HG02981 (cell line): ENCODE results near the gene CACNA1C.

ENCODE experiments used
- ATAC-seq: cut with Tn5 transposase; IDR thresholded peaks from one replicate; pipeline ENCODE4 v1.9.1; 2021; ENCODE audit warnings: mild to moderate bottlenecking, moderate library complexity; ENCODE audit not compliant: unreplicated experiment

The CACNA1C gene

DNA sequence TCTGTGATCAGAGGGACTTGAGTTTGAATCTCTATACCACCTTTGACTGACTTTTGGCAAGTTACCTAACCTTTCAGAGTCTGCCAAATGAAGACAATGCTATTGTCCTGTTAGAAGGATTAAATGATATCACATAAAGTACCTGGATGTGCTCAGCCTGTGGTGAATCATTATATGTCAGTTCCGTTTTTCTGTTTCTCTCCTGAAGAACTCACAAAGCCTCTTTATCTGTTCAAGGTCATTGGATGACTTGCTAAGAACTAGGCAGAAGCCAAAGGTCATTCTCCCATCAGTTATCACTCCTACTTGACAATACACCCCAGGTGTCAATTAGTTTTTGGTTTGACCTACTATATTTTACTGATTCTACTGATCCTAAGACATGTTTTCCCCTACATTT lies 174.6 kb downstream of the CACNA1C start:
- no peak for ATAC-seq

DNA sequence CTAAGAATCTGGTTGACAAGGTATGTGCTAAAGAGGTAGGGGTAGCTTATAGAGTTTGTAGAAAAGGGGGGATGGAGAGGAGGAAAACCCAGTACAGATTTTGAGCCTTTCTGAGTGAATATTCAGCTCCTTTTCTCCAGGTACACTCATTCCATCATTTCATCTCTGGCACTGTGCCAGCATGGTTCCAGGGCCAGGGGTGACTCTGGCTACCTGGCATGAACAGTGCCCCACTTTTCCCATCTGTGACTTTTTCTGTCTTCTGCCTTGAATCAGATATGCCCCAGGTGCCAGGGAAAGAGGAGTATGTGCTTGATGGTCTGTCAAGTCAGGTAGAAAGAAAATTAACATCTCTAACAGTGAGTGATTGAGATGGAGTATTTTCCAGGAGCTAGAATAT lies 175.7 kb downstream of the CACNA1C start:
- no peak for ATAC-seq

DNA sequence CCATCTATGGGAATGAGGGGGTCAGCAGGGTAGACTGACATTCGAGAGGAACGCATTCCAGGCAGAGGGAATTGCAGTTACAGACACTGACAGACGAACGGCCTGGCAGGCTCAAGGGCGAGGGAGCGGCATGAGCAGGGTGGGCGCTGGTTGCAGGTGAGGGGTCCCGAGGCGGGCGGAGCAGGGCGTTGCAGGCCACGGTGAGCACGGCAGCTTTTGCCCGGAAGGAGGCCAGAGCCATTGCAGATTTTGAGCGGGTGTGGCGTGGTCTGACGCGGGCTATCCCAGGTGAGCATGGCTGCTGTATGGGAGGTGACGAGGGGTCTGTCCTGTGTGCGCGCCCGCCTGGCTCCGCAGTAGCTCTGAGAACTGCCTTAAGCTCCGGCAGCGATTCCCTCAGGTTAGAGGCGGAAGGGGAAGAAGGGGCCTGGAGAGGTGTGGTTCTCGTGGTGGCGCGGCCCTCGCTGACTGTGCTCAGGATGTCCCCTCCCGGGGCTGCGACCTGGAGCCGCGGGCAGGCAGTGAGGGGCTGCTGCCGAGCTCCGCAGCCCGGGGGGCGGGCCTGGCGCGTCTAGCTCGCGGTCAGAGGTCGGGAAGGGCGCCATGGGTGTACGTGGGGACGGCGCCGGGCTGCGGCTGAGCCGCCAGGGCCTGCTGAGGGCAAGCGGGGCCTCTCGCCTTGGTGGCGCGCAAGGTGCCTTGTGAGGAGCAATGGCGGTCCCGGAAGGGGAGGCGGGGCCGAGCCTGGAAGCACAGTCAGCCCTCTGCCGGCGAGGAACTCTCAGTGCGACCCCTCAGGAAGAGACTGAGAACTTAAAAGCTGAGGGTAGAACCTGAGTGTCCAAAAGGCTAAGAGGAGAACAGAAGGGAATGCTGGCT lies 177.1 kb downstream of the CACNA1C start:
- no peak for ATAC-seq

DNA sequence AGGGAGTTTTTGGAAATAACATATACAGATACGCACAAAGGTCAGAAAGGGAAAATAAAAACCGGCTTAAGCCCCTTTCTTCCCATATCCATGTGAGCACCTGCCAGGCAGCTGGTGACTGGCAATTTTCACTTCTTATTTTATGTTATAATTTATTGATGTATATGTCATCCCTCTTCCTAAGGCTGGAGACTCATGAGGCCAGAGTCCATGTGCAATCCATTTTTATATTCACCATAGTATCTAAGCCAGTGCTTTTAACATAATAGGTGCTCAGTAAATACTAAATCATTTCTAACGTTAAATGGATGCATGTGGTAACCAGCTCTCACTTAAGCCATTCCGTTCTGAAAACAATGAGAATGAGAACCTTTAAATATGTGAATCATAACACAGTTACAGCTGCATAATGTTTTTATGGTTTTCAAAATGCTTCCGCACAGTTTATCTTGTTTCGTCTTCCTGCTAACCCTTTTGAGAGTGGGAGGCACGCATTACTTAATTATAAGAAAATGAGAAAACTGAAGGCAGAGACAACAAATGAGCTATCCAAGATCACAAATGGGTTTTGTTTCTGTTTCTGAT lies 178.3 kb downstream of the CACNA1C start:
- no peak for ATAC-seq

DNA sequence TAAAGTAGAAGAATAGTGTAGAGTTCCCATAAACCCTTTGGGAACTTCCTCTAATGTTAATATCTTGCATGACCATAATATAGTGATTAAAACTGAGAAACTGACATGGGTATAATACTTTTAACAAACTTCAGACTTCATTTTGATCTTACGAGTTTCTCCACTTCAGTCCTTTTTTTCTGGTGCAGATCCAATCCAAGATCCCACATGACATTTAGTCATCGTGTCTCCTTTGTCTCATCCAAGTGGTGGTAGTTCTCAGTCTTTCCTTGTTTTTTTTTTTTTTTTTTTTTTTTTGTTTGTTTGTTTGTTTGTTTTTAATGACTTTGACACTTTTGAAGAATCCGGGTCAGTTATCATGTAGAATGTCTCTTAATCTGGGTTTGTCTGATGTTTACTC lies 179.2 kb downstream of the CACNA1C start:
- no peak for ATAC-seq

DNA sequence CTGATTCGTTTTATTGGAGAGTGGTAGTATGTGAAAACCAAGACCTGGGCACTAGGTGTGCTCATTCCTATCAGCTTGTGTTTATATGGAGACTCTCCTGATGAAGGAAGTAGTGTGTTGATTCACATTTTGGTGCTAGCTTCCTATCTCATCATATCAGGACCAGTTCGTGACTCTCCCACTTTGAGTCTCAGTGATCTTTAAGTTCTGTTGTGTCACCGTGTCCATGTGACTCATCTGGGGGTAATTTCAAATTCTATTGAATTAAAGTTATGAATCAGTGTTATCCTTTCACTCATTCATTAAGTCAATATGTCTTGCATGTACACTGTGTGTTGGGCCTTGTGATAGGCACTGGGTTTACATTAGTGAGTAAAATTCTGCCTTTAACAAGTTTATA lies 180.2 kb downstream of the CACNA1C start:
- ATAC-seq: no peak

DNA sequence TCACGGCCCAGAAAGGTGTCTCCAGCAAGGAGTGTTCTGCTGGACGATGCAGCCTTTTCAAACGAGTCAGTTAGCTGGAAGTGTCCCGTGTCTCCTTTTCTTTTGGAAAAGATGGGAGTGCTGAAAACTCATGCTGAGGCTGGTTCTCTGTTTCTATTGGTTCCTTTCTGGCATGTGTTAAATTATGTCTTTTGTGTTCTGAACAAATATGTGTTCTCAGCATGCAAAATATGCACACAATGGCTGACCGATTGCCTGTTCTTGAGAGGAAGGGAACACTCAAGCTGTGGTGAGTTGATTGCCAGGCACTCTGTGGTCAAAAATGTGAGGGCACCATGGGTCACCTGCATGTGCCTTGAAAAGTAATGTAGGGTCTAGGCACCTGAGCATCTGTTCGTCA lies 181.3 kb downstream of the CACNA1C start:
- ATAC-seq: no peak

DNA sequence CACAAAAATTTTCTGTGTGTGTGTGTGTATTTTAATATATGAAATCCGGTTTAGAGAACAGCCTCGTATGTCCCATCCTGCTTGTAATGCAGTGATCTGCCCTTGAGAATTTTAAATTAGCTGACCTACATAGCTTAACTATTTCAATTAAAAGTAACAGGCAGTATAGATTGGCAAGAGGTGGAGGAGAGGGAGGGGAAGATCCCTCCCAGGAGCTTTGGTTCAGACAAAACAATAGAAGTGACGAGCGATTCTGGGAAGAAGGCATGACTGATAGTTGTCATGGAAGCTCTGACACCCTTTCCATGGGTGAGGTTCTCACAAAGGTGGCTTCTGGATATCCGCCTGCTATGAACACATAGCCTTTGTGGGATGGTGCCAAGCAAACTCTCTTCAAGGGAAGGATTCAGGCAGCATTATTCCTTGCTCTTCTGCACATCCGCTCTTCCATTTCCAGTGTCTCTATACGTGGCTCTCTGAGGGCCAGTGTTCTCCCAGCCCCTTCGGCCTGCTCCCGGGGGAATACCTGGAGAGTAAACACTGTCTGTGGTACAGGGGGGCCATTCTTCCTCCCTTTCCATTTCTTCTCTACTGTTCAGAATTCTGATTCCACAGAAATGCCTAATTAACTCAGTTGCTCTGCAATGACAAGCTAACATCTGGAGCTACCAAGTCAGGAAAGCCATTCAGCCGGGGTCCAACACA lies 182.0 kb downstream of the CACNA1C start:
- no peak for ATAC-seq

DNA sequence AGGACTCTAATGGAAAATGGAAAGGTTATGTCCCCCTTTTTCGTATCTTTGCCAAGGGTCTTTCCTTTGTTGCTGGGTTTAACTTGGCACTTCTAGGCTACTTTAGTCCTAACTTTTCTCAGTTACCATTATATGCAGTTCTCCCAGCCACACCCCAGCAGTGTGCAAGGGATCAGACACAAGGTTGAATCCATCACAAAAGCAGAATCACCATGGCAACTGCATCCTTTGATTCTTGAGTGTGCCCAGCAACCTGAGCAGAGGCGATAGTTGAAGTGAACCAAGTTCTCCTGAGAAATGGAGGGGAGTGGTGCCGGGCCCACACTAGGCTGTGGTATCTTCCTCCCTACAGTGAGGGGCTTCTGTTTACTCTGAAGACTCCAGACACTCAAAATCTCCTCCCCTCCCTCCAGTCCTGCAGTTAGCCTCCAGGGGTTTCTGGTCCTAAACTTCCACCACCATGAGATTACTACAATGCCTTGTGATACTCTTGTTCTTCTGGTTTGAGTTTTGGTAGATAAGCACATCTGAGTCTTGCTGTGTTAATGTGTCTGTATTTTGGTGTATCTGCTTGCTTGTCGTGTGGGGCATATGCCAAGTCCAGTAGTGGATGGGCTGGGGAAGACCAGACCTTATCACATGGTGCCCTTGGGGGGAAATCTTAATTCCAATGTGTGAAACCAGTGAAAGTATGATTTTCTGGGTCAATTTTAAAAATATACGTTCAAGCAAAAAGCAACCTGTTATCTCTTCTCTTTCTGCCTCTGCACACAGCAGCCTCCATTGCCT lies 183.9 kb downstream of the CACNA1C start:
- ATAC-seq: no peak

DNA sequence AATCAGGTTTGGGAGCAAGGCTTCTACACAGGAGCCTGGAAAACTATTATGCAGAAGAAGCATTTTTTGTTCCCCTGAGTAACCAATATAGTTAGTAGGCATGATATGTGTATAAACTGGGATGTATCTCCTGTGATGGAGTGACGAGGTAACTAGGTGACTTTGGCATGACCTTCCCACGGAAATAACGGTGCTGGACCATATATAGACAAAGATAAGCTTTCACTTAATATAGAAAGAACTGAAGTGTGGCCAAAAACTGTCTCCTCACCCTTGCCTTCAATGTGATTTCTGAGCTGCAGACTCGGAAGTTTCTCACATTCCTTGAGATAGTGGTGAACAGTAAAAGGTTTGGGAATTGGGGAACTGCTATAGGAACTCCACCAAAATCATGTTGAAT lies 185.3 kb downstream of the CACNA1C start:
- ATAC-seq: no peak

DNA sequence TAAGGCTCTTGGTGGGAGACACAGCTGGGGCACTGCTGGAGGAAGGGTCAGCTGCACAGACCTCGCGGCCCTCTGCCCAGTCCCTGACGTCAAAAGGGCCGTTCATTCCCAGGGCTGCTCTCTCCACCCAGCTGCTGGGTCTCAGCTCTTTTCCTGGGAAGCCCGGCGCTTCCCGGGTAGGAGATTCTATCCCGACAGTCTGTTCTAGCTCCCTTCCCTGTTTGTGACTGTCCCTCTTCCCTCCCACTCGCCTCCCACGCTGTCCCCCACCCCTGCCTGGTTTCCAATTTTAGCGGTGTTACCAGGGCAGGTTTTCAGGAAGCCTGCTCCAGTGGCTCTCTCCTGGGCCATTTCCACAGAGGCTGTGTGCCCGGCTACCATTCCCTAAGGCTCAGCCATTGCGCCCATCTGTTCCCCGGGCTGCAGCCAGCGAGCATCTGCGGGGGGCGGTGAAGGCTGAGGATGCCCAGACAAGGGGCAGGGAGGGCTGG lies 186.6 kb downstream of the CACNA1C start:
- ATAC-seq: no peak

DNA sequence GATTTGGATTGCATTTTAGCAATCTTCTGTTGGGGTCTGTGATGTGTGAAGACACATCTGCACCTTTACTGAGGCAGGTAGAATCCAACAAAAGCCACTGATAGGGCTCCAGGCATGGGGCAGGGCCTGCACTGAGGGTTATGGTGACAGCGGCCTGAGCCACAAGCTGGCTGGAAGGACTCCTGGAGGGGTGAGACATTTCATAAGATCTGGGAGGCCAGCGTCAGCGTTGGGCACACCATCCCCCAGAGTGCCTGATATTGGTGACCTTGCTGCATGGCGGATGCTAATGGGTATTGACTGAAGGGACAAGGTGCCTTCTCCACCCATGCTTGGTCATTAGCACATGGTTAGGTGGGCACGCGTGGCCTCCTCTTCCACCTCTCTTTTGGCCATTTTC lies 187.6 kb downstream of the CACNA1C start:
- no peak for ATAC-seq

DNA sequence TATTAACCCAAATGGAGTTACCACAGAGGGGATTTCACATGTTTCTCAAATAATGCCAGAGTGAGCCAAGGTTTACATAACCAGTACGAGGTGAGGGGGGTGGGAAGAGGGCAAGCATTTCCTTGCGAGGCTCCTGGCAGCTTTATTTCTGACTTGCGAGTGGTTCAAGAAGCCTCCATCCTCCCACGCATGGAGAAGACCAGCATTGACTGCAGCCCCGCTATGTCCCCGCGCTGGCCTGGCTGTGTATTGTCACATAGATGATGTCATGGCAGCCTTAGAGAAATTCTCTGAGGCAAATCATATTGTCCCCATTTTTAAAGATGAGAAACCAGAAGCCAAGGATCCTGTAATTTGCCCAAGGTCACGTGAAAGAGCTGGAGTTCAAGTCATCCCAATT lies 188.2 kb downstream of the CACNA1C start:
- no peak for ATAC-seq

DNA sequence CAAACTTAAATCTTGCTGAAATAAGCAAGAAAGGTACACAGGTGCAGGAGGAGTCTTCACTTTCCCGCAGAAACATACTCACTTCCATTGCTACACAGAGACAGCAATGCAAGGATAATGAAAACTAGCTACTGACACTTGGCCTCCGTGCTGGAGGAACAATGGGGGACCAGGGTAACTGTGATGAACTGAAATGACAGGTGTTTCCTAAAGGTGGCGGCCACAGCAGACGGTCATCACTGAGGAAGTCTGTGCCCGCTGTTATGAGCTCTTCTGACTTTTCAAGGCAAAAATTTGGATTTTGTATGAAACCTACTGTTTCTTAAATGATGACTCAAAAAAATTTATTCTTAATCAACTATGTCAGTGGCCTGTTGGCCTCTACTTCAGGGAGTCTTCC lies 189.4 kb downstream of the CACNA1C start:
- ATAC-seq: no peak

DNA sequence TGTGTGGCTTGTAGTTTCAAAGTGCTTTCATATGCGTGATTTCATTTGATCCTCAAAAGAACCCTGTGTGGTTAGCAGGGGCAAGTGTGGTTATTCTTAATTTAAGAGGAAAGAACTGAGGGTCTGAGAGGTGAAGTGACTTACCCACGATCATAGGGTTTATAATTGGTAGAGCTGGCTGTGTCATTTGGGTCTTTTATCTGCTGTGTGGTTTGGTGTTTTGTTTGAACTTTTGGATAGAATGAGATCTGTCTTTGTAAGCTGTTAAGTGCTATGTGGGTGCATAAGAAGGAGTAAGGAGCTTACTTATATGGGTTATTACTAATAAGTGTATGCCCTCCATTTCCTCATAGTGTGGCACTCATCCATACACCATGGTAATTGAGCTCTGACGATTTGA lies 190.0 kb downstream of the CACNA1C start:
- ATAC-seq: no peak

DNA sequence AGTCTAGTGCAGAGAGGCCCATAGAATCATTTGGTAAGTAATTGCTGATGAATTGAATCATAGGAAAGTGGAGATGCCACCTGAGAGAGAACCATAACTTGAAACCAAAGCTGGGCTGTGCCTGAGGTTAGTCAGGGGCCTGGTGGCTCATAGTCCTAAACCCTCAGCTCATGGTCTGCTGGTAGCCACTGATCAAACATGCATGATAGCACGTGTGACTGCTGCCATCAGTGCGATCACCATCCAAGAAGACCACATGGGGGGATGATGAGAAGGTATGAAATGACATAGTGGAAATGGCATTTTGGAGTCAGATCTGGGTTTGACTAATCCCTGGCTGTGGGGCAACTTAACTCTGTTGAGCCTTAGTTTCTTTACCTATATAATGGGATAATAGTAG lies 190.5 kb downstream of the CACNA1C start:
- no peak for ATAC-seq

DNA sequence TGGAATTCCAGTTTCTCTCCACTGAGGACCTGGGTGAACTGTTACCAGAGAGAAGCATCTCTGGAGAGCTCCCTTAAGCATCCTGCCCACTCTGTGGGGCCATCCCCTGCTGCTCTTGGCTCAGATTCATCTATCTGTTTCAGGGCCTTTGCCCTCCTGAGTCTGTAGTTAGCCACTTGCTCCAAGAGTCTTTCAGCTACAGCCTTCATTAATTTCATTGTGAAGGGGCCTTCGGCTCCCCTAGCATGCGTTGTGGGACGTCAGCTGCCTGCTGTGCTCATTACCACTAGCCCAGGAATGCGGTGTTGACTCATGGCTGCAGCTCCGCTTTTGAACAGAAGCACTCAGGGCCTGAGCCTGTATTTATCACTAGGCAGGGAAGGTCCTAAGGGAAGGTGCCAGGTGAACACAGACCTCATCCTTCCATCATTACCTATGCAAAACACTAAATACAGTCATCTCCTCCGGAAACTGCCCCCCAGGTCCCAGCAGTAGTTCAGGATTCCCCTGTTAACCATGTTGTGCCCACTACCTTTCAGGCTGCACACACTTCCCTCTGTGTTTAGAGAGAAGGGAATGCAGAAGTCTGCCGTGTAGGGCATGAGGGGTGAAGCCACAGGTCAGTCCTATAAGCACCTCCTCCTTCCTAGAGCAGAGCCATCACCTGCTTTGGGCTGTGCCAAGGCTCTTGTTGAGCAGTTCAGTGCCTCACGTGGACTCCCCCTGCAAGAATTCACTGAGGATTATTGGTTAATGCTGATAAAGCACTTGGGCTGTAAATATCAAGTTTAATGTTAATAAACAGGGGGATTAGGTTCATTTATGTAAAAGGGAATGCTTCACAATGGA lies 191.4 kb downstream of the CACNA1C start:
- ATAC-seq: no peak

DNA sequence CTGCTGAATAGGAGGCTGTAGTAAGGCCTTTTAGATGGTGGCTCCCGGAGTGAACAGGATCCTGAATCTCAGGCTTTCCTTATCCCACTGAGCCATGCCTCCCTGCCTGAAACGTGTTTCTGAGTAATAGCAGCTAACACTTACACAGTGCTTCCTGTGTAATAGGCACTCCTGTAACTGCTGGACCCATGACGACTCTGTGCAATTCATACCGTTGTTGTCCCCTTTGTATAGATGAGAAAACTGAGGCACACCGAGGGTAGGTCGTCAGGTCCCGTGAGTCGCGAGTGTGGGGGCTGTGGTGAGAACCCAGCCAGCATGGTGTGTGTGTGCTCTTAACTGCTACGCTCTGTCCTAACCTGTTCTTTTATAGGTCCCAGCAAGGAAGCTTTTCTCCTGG lies 193.6 kb downstream of the CACNA1C start:
- ATAC-seq: no peak

DNA sequence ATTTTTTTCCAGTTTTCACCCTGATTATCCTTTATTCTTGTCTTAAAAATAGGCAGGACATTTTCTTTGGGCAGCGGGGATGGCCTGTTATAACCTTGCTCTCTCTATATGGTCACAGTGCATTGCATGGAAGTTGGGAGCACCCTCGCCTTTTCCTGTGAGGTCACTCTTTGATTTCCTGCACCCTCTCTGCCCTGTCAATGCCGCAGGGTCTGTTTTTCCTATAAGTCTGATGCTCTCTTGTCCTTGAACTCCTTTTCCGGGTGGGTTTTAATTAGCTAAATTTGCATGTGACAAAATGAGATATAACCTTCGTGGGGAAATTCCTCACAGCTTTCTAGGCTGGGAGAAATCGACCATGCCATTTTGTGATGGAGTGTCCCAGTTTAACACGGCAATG lies 194.3 kb downstream of the CACNA1C start:
- no peak for ATAC-seq

DNA sequence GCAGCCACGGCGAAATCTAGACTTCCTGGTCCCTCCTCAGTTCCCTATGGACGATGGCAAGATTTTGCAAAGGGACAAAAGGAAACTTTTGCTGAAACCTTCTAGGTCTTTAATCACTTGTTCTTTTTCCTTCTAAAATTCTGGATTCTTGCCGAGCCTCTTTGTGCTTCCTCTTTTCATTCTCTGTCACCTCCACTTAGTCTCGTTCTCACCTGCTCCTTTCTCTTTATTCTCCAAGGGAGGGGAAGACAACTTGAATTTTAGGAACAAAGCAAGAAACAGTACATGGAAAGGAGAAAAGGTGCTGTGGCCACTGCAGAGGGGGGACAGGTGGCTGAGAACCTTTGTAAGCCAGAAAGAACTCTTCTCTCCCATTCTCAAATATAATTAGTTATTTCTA lies 194.8 kb downstream of the CACNA1C start:
- no peak for ATAC-seq
